Activated T-cell treated with anti-CD3 and anti-CD28 coated beads for 4 hours (primary cell): ENCODE data around the gene KLHL12.

Experiments used
- DNase-seq: peaks from one replicate; pipeline ENCODE4 v3.0.0-alpha.2; 2020

The KLHL12 gene

DNA sequence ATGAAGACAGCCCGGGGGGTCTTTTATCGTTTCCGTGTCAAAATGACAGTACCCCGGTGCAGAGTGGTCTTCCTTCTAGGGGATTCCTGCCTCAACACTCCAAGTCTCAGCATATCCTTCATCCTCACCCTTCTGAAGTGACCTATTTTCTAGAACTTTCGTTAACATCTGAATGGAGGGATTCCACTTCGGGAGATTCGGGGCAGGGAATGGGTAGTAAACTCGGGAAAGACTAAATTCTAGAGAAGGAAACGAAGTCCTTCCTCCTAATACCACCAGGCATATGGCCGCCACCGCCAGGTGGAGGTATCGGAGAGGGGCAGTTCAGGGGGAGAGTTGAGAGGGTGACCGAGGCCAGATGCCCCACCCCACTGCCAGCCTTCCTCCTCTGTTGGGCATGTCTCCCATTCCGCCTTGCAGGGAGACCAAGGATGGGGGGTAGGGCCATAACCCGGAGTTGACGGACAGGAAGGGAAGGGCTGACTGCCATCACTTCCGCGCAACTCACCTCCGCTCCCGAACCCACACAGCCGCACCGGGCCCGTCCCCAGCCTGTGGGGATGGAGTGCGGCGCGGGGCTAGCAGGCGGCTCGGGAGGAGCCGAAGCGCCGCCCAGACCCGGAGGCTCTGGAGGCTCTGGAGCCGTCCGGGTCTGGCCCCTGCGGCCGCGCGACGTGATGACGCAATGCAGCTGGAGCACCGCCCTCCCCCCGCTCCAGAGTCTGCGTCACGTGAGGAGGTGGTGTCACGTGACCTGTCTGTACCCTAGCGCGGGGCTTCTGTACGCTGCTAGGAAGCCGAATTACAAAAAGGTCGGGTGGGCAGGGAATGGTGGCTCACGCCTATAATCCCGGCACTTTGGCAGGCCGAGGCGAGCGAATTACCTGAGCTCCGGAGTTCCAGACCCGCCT is at the start of gene KLHL12:
TSS of gene KLHL12 (minus strand) at position 654 of the 911 bp plus-strand sequence. CDS start 2,072 bp downstream, outside the sequence.
- peak; percentile 94 for DNase-seq

DNA sequence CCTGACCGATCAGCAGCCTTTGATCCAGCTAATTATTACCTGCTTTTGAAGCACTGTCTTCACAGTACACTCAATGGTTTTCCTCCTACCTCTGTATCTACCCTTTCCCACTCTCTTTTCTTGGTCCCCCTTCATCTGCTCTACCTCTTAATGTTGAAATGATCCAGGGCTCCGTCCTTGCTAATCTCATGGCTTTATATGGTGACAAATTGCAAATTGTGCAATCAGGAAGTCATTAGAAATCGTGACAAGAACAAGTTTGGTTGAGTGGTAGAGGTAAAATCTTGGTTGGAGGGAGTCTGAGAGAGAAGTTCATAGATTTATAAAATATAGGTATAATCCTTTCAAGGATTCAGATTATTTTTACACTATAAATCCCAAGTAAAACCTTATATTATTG is 49.6 kb upstream of the KLHL12 start:
- no peak for DNase-seq

DNA sequence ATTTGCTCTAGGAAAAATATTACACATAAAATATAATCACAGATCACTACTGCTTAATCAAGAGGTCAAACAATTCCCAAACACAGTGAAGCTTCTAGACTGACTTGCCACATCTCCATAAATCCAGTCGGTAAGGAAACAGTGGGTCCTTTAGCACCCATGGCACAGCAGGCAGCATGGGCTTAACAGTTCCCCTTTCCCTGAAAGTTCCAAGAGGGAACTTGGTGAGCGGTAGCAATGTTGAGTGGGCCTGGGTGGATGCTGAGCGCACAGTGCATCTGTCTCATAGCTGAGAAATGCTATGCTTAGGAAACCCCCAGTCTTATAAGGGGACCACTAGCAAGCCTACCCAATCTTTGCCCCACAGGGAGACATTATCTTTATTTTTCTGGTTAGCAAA is 47.8 kb upstream of the KLHL12 start:
- DNase-seq, result no peak

DNA sequence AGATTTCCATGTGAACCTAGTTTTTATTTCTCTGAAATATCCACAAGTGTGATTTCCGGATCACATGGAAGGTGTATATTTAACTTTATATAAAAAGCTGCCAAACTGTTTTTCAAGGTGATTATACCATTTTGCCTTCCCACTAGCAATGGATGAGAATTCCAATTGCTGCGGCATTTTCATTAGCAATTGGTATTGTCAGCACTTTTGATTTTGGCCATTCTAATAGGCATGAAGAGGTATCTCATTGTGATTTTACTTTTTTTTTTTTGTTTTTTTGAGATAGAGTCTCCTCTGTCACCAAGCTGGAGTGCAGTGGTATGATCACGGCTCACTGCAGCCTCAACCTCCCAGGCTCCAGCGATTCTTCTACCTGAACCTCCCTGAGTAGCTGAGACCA is 45.0 kb upstream of the KLHL12 start:
- DNase-seq, result no peak

DNA sequence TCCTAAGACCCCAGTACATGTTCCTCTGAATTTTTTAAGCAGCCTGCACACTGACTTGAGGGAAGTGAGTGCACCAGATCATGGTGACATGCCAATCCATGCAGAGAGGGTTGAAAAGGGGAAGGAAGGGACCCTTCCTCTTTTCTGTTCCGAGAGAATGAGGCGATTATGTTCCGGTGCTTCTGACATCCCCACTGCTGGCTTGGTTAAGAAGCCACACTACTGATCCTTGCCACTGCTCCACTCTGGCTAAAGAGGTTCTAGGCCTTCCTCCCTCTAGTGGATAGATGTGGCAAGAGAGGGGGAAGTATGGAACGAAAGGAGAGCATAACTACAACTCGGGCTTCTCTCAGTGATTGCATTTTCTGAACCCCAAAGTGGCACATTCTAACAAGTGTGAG is 41.9 kb upstream of the KLHL12 start:
- no peak for DNase-seq

DNA sequence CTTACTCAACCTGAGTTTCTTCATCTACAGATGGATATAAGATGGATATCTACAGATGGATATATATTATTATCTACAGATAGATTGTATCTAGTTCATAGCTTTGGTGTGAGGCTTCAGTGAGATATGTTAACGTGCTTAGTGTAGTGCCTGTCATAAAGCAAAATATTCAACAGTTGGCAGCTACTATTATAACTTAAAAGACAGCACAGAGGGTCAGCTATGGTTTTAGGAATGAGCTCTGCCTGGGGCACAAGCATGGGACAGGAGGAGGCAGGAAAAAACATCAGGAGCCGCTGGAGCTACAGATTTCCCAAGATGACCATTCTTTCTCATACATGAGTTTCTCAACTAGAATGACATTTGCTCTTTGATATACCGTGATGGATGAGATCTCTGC is 41.3 kb upstream of the KLHL12 start:
- DNase-seq, result no peak

DNA sequence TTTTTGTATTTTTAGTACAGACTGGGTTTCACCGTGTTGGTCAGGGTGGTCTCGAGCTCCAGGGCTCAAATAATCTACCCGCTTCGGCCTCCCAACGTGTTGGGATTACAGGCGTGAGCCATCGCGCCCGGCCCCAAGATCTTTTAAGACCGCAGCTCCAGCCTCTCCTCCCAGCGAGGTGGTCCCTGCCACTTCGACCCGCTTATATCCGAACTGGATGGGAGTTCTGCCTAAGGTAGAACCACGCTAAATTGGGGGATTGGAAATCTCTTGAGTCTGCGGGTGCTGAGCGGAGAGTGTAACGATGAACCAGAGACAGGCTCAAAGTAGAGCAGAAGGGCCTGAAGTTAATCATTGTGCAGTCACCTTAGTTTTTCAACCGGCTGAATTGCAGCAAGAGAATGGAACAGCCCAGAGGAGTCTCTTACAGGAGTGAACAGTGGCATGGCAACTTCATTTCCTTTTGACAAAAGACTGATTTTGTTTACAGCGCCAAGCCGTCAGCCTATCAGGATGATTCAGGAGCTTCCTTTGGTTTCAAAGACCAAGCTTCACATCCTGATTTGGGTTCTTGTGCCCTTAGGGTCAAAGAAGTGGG is 40.7 kb upstream of the KLHL12 start:
- DNase-seq, result no peak

DNA sequence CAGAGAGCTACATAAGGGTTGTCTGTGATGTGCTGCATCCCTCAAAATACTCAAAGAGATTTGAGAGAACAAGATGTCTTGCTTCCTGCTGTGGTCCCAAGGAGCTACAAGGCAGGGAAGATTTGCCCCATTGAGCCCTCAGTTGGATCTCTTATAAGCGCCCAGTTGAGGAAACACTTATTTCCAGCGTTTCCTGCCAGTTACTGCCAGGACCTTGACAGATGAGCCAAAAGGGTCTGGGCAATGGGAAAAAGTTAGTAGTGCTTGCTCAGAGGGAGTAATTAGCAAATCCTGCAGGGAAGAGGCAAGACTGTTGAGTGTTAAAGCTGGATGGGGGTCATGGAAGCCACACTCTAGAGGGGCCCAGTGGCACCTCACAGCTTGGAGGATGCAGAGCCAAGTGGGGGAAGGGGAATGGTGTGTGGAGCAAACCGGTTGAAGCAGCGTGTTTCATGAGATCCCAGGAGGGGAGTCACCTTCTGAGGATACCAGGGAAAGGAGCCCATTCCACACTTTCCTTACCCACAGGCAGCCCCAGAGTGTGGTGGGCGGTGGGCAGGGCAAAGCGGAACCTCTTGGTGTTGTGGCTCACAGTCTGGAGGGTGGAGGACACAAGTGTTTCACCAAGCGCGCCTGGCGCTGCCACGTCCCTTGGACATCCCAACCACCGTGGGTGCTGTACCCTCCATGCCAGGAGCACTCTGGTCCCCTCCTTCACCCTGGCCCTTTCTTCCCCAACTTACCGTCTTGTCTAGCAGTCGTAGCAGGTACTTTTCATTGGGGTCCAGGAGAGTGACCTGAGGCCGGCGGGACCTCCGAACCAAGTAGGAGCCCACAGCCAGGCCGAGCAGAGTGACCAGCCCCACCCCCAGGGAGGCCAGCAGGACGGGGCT is 39.2 kb upstream of the KLHL12 start:
- no peak for DNase-seq

DNA sequence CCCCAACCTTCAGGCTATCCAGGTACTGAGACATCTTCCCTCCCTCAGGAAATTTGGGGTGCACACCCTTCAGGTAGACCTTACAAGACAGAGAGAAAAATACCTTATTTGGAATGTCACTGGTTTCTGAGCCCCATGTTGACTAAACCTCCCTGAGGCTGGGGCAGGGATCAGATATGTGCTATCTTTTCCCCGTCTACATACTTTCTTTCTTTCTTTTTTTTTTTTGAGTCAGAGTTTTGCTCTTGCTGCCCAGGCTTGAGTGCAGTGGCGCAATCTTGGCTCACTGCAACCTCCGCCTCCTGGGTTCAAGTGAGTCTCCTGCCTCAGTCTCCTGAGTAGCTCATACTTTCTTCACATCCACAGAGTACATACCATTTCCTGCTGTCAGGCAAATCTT is 38.4 kb upstream of the KLHL12 start:
- no peak for DNase-seq

DNA sequence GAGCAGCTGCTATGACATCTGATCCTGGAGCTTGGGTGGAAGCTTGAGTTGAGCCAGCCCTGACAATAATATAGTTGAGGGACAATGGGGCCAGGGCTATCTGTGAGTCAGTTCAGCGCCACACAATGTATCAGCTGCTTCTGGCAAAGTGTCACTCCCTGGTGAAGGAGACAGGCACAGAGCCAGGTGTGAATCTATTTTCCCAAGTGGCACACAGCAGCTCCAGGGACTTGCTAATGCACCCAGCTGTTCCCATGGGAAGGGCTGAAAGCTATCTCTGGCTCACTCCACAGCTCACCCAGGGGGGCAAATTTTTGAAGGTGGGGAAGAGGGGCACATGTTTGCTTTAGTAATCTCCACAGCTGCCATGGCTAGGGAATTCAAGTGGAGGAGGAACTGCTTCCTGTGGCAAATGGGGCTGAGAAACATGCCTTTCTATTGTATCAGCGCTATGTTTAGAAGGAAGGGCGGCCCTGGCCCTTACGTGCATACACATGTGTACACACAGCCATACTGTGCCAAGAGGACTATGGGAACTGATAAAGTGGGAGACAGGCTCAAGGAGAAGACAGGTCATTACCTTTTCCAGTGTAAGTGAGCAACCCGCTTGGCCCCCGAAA is 37.9 kb upstream of the KLHL12 start:
- no peak for DNase-seq

DNA sequence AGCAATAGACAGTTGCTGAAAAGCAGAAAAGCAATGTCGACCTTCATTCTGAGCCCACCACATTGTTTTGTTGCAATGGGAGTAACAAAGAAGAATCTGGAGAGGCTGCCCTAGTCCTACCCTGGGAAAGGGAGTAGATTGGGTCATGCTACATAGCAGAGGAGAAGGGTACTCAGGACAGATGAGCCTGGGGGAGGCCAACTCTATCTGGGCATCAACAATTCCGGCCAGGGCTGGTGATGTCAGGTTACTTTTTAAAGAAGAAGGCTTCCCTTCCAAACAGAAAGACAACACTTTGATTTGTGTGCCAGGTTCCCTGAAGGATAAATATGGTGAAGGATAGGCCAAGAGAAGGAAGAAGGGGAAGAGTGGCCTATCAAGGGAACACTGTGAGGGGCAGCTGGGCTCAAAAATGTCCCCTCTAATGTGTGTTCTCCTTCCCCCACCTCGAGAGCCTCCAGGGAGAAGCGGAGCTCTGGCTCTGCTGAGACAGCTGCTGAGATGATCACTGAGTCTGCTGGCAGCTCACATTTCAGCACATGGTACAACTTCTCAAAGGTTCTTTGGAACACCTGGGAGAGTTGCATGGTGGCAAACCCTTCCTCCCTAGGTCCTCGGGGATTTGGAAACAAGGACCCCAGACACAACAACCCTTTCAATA is 34.3 kb upstream of the KLHL12 start:
- DNase-seq, result no peak

DNA sequence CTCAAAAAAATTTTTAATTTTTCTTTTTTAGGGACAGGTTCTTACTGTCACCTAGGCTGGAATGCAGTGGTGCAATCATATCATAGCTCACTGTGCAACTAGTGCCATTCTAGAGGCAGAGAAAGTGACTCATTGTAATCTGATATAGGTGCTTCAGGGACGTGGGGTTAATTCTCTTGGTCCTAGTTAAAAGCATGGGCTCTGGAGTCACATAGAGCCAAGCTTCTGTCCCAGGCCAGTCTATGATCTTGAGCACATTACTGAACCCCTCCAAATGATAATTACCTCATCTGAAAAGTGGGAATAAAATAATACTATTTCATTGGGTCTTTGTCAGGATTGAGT is 32.2 kb upstream of the KLHL12 start:
- DNase-seq, result no peak

DNA sequence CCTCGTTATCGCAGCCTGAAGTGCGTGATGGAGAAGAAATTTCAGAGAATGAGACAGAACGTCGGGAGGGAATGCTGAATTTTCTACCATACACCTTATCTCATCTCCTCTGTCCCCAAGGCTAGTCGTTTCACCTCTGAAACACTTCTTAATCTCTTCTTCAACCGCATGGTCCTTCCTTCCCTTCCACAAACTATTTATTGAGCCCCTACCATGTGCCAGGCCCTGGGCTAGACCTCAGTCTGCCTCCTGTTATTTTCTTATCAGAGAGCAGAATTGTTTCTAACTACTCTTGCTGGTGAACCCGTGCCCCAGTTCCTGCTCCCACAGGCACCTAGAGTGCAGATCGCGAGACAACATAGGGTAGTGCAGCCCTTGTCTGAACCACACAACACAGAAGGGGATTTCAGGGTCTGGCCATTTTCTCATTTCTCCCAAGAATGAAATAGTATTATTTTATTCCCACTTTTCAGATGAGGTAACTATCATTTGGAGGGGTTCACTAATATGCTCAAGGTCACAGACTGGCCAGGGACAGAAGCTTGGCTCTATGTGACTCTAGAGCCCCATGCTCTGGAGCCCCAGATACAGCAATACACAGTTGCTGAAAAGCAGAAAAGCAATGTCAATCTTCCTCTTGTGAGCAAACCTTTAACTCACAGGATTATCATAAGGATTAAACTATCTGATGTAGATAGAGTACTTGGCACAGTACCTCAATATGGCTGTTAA is 31.7 kb upstream of the KLHL12 start:
- DNase-seq, result no peak

DNA sequence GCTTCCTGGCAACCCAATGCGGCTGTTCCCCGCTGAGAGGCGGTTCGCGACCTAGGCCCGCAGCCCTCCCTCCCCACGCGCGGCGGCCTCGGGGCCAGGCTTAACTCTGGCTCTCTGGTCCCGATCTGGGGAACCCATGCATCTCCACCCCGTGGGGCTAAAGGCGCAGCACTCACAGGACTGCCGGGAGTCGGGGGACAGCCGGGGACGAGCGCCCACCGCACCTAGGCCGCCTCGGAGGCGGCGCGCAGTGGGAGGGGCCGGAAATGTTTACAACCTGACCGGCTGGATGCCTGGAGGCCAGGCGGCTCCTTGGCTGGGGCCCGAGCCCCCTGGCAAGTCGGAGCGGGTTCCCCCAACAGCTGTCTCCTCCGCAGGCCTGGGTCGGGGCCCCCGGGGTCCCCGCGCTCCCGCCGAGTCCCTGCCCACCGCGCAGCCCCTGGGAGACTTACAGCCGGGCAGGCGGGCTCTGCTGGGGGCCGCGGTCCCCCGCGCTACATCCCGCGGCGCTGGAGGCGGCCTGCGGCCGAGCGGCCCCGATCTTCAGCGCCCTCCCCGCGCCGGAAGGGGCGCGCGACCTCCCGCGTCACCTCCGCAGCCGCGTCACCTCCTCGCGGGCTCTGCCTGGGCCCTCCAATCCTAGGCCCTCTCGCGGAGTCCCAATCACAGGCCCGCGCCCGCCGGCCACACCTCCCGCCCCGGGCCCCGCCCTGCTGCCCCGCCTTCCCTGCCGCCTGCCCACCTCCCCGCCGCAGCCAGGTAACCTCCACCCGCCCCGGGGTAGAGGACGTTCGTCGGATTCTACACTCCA is 30.9 kb upstream of the KLHL12 start, which contains the start of gene ADIPOR1:
TSS of gene ADIPOR1 (minus strand) at position 580 of the 811 bp plus-strand sequence. CDS start 7,242 bp downstream, outside the sequence.
- peak; percentile 92 for DNase-seq

DNA sequence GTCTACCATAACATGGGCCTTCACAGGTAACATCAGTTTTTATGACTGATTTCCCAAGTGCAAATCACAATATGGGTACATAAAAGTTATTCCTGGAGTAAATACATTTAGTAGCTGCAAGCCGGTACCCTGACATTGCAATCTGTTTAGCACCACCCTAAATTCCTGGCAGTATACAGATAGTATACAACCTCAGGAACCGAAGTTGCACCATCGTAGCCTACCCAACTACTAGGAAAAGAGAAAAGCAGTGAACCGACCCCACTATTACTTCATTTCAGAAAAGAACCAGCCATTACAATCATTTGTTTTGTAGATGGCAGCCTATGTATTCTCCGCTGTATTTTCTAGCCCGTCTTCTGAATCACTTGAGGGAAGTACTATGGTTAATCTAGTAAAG is 29.9 kb upstream of the KLHL12 start:
- DNase-seq, result no peak

DNA sequence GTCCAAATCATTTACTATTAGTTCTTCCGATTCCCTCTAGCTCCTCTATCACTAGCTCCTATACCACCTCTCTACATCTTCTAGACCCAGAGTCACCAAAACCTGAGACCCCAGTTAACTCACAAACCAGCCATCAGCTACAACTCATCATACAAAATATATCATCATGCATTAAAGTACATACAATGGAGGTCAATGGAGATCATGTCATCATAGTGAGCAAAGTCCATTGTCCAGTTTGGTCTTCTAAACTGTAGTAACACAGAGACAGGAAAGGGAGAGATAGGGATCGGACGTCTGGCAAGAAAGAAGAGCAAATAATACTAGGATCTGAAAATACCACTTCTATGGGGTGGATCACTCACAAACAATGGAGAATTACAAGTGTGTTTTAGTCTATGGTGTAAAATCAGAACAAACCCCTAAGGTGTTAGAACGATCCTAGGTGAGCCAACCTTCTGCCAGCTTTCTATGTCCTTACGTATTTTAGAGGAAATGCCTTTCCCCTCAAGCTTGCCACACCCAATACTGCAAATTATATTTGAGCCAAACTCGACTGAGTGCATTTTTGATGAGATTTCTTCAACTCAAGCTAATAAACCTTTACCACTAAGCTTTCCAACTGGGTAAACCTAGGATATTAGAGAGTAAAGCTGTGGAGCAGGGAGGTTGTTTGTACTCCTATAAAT is 27.2 kb upstream of the KLHL12 start:
- no peak for DNase-seq

DNA sequence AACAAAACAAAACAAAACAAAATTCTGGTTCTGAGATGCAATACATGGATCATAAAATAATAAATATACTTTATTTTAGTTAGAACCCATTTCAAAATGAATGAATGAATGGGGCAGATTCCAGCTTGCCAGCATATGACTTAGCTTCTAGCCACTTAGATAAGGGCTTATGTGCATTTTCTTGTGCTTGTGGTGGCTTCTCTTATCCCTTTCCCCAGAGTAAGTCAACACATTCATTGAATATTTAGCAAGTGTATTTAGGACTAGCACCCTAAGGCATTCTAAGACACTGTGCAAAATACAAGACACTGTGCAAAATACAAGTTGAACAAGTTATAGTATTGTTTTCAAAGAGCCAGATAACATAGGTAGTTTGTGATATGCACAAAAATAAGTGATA is 26.4 kb upstream of the KLHL12 start:
- DNase-seq, result no peak

DNA sequence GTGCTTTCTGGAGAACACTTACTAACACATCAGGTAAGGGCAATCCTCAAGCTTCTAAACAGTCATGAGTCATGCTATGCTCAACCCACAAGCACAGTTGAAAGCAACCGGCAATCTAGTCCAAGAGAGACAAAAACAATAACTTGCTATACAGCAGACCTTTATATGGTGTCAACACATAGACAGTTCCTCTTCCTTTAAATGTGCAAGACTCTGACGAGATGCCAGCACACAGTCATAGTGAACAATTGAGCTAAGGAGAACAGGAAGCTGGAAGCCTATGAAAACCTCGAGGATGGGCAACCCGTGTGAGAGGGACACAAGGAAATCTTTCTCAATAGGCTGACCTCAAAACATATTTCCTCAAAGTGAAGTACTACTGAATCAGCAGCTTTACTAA is 25.8 kb upstream of the KLHL12 start:
- no peak for DNase-seq

DNA sequence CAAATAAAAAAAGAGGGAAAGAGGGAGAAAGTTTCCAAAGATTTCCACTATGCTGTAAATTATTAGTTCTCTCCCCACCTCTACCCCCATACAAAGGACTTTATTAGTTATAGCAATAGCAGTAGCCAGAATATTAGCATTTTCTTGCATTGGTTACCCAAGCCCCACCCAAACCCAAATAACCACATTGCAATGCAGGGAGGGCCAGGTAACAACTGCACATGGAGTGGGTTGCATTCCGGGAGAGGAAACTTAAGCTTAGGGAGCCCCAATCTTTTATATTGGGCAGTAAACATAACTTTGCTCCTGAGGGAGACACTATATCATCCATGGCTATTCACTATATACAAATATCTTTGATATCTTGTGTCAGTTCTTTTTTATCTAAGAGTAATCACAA is 25.1 kb upstream of the KLHL12 start:
- DNase-seq, result no peak

DNA sequence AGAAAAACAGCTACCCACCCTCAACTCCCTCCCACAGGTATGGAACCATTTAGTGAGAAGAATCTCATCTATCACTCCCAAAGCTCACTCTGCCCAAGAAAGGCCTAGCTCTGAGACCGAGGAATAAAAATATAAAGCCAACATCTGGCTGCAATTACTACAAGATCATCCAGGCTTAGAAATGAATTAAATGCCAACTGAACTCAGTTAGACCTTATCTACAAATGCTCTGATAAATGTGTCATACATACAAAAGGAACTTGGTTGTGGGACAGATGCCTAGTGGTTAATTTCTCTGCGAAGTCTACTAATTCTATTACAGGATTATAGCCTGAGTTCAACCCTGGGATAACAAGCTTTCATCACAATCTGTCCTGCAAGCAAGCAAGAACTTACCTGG is 24.4 kb upstream of the KLHL12 start:
- no peak for DNase-seq
